ENCODE data around the gene LRRC8D.

Gene LRRC8D

GRCh38 chr1:89942825-89943658 lies 122.2 kb downstream of the LRRC8D start:
- H3K27ac ChIP-seq: no peak overlapping the region
- TF ChIP-seq ZFX (IDR thresholded peaks at IDR 0.05) (no peak), CTCF (conservative IDR thresholded peaks at IDR 0.05) (no peak)

DNA sequence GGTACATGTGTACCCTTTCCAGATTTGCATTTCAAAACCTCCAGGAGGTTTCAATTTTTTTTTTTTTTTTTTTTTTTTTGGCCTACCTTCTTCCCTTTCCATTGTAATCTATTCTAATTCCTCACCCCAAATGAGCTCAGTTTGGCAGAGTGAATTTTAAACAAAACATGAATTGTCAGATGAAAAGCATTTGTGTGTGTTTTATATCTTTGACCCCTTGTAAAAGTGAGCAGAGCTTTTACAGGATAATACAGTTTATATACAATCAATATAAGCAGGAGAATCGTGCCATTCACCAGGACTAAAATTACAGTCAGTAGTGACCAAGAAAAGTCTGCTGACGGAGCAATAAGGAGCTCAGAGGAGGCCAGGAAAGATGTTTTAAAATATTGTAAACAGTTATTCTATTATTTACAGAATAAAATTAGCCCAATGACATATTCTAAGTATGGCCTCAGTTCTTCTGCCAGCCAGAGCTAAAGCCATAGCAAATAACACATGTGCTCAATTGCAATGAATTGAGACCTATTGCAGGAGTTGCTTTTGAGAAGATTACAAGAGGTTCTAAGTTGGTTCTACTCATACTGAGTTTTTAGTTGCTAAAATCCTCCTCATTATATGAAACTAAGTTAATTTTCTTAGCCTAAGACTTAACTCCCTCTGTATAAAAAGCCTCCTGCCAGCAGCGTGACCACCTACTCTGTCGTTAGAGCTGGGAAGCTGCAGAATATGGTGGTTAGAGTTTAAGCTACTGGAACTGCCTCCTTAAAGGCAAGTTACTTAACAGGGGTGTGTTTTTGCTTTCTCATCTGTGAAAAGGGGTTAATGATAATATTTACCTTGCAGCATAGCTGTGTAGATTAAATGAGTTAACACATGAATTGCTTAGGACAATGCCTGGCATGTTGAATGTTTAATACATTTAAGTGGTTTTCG lies 123.3 kb downstream of the LRRC8D start:
- no peak for TF ChIP-seq CTCF (conservative IDR thresholded peaks at IDR 0.05)
- TF ChIP-seq ZFX (IDR thresholded peaks at IDR 0.05): no peak
- no peak overlapping the region for H3K27ac ChIP-seq

DNA sequence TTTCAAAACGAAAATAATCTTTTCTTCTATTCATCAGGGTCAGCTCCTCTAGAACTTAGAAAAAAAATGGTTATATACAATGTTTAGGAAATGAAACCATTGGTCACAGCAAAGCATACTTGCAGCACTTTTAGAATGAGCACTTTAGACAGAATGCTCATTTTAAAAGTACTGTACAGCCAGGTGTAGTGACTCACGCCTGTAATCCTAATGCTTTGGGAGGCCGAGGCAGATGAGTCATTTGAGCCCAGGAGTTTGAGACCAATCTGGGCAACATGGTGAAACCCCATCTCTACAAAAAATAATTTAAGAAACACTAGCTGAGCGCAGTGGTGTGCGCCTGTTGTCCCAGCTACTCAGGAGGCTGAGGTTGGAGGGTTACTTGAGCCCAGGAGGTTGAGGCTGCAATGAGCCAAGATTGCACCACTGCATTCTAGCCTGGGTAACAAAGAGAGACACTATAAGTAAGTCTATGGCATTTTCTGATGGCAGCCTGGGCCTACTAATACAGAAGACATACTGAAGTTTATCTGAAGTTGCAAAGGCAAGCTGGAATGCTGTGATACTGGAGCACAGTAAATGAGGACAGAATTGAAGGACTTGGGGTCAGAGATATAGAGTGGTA lies 125.1 kb downstream of the LRRC8D start:
- no peak for TF ChIP-seq ZFX (IDR thresholded peaks at IDR 0.05)
- no peak for TF ChIP-seq CTCF (conservative IDR thresholded peaks at IDR 0.05)
- H3K27ac ChIP-seq: no peak overlapping the region

GRCh38 chr1:89946532-89946931 lies 125.7 kb downstream of the LRRC8D start:
- no peak overlapping the region for H3K27ac ChIP-seq
- TF ChIP-seq CTCF (conservative IDR thresholded peaks at IDR 0.05) (no peak), ZFX (IDR thresholded peaks at IDR 0.05) (no peak)

- no peak for TF ChIP-seq CTCF (conservative IDR thresholded peaks at IDR 0.05)
- TF ChIP-seq ZFX (IDR thresholded peaks at IDR 0.05): no peak
- no peak overlapping the region; the same call in 1 of the 2 replicates for H3K27ac ChIP-seq
These were observed 128.0 kb downstream of the LRRC8D start for GRCh38 chr1:89948722-89949345.

DNA sequence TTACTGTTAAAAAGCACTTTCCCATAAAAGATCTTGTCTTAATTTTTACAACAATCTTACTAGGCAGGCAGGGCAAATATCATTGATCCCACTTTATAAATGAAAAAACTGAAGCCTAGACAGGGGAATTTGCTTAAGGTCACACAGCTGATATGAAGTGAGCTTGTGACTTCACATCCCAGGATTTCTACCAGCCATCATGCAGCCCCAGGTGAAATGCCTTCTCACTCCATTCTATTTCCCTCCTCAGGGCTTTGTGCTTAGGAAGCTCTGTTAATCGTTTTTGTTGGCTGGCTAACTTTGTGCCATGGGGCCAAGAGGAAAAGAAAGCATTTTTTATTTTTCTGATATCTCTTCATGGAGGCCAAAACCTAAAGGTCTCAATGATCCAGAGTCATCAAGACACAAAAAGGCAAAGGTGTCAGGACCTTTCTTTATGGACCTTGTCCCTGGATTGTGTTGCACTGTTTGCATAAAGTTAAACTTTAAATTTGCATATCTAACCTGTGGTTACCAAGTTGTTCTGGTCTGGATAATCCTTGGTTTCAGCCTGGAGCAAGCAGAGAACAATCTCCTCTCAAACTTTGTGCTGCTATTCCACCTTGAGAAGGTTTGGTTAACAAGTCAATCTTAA lies 129.3 kb downstream of the LRRC8D start:
- TF ChIP-seq CTCF (conservative IDR thresholded peaks at IDR 0.05): no peak
- TF ChIP-seq ZFX (IDR thresholded peaks at IDR 0.05): no peak
- no peak overlapping the region for H3K27ac ChIP-seq
